GM12878 (cell line): ENCODE measurements around the gene CFHR1. TPM values are rescaled to one million over a fixed set of nuclear protein-coding genes. Genes with fewer than 3 reads are reported as not detected.

Experiments used
- ATAC-seq: fragments of 200-7000 bp; cut with Tn5 transposase; 3 replicates; pipeline ENCODE4 v1.9.1; 2020; ENCODE audit warnings: mild to moderate bottlenecking, moderate library complexity
- BruUV-seq: library from RNA; stranded (reverse); fragments of 400-500 nt; replicated peaks from 2 replicates; lab custom pipeline; 2021; lab: Mats Ljungman, UMichigan
- CTCF ChIA-PET: fragments of 300-600 bp; sonication (Branson Sonifier 250); formaldehyde crosslinking; extraction: SDS; loops from one replicate; lab custom pipeline; 2021; ENCODE audit warnings: inconsistent platforms; lab: Yijun Ruan, JAX
- POLR2A ChIA-PET: fragments of 350-600 bp; formaldehyde crosslinking; extraction: SDS; loops from one replicate; lab custom pipeline; 2021; ENCODE audit warnings: inconsistent platforms; lab: Charles Lee
- RAD21 ChIA-PET: fragments of 300-600 bp; sonication (Branson Sonifier 250); formaldehyde crosslinking; loops from one replicate; lab custom pipeline; 2023; ENCODE audit warnings: antibody characterized with exemption; ENCODE audit not compliant: unreplicated experiment; lab: Charles Lee
- SMC1A ChIA-PET: fragments of 300-600 bp; sonication (Branson Sonifier 250); formaldehyde crosslinking; loops from one replicate; lab custom pipeline; 2023; ENCODE audit not compliant: unreplicated experiment, uncharacterized antibody; lab: Charles Lee
- DNase-seq: peaks from one replicate; pipeline ENCODE4 v3.0.0-alpha.2; 2011; ENCODE audit warnings: low read depth, low spot score
- FAIRE-seq: peaks from 3 replicates; lab custom pipeline; 2011; peaks lifted over from hg19 to GRCh38; lab: Jason Lieb, UNC
- H2AFZ ChIP-seq: 2 replicates; pipeline ENCODE4 v1.6.0; 2011; ENCODE audit warnings: low read depth, low read length, control low read depth; ENCODE audit not compliant: control insufficient read depth
- H3K27ac ChIP-seq: 2 replicates; pipeline ENCODE4 v1.5.1; 2011; ENCODE audit warnings: control low read depth; ENCODE audit not compliant: control insufficient read depth, insufficient read depth
- H3K27me3 ChIP-seq, 2 experiments: replicated peaks in 1 of 2; 2 replicates each; pipeline versions ENCODE4 v1.6.0 to v1.6.1; 2011; ENCODE audit warnings: low read length in 1 of 2; ENCODE audit not compliant: control insufficient read depth in 2 of 2, insufficient read depth in 2 of 2
- H3K36me3 ChIP-seq, 2 experiments: 2 replicates each; pipeline ENCODE4 v1.5.1; 2011; ENCODE audit warnings: low read length in 1 of 2; ENCODE audit not compliant: control insufficient read depth in 2 of 2, insufficient read depth in 2 of 2
- H3K4me1 ChIP-seq: 2 replicates; pipeline ENCODE4 v1.6.1; 2011; ENCODE audit warnings: mild to moderate bottlenecking, low read length, moderate library complexity, mixed read lengths; ENCODE audit not compliant: control insufficient read depth, insufficient read depth
- H3K4me2 ChIP-seq: 2 replicates; pipeline ENCODE4 v1.6.0; 2011; ENCODE audit warnings: control low read depth; ENCODE audit not compliant: control insufficient read depth, insufficient read depth
- H3K4me3 ChIP-seq: fragments of 200-600 bp; sonication (generic); 2 replicates; pipeline ENCODE4 v1.5.1; 2016
- H3K79me2 ChIP-seq: 2 replicates; pipeline ENCODE4 v1.6.0; 2011; ENCODE audit warnings: low read length; ENCODE audit not compliant: control insufficient read depth, insufficient read depth
- H3K9ac ChIP-seq: 2 replicates; pipeline ENCODE4 v1.8.0; 2011; ENCODE audit warnings: low read length, control low read depth, mixed read lengths; ENCODE audit not compliant: control insufficient read depth, insufficient read depth
- H3K9me3 ChIP-seq: replicated peaks from 3 replicates; pipeline ENCODE4 v1.5.1; 2011; ENCODE audit warnings: mild to moderate bottlenecking, low read length; ENCODE audit not compliant: control insufficient read depth, insufficient read depth
- H4K20me1 ChIP-seq: 2 replicates; pipeline ENCODE4 v1.6.0; 2011; ENCODE audit not compliant: control insufficient read depth, insufficient read depth
- CBX5 ChIP-seq: sonication (generic); IDR thresholded peaks from 2 replicates; pipeline ENCODE4 v1.6.1; 2016; ENCODE audit warnings: low read depth, moderate library complexity, mild to moderate bottlenecking, inconsistent platforms
- CREB1 ChIP-seq: IDR thresholded peaks from 2 replicates; pipeline ENCODE4 v1.6.1; 2012; ENCODE audit warnings: low read depth, mild to moderate bottlenecking, inconsistent platforms
- ESRRA ChIP-seq: IDR thresholded peaks from 2 replicates; pipeline ENCODE4 v1.6.1; 2012; ENCODE audit warnings: mild to moderate bottlenecking, low read length, improper control_type of control experiment
- GABPA ChIP-seq: IDR thresholded peaks from 2 replicates; pipeline ENCODE4 v1.6.1; 2014; ENCODE audit warnings: antibody characterized with exemption, low read depth, mild to moderate bottlenecking, inconsistent platforms
- NRF1 ChIP-seq: conservative IDR thresholded peaks from 2 replicates; pipeline ENCODE4 v1.6.1; 2011; ENCODE audit warnings: mild to moderate bottlenecking, low read depth, low read length, improper control_type of control experiment
- SP1 ChIP-seq: IDR thresholded peaks from one replicate; pipeline ENCODE4 v1.6.1; 2011; ENCODE audit warnings: low read depth, low read length
- SPI1 ChIP-seq: IDR thresholded peaks from 2 replicates; pipeline ENCODE4 v1.6.1; 2011; ENCODE audit warnings: low read depth, mild to moderate bottlenecking, low read length, moderate library complexity, borderline replicate concordance; ENCODE audit not compliant: insufficient read depth
- SUPT20H ChIP-seq: IDR thresholded peaks from 2 replicates; pipeline ENCODE4 v1.6.1; 2011; ENCODE audit warnings: low read depth, mild to moderate bottlenecking, low read length, moderate library complexity, borderline replicate concordance; ENCODE audit not compliant: control insufficient read depth
- WGBS: methylation state at CpG from one replicate; pipeline ENCODE4 v1.1.6; 2016; ENCODE audit warnings: low lambda C conversion rate; ENCODE audit not compliant: insufficient replicate concordance, insufficient coverage; ENCODE audit errors: missing lambda C conversion rate; 5-methylcytosine and 5-hydroxymethylcytosine counted together
- in situ Hi-C: fragments of 300-500 bp; cut with MboI; formaldehyde crosslinking; loops from 9 replicates; pipeline ENCODE4 v1.14.3; 2018; ENCODE audit warnings: mixed read lengths
- intact Hi-C: fragments of 100-400 bp; cut with micrococcal nuclease; formaldehyde crosslinking; loops from one replicate; pipeline ENCODE4 v1.14.2; 2022; ENCODE audit not compliant: unreplicated experiment
- polyA plus RNA-seq, 11 experiments: library from polyadenylated mRNA; depleted of rRNA in 4 of 11; unstranded in 6 of 11; stranded (reverse) in 5 of 11; fragments of >200 nt; fragmentation: Nextera tagmentation in 4 of 11; fragmentation: Illumina TruSeq in 1 of 11; extraction: Ambion mirVana in 4 of 11; extraction: Trizol in 1 of 11; gene quantifications; 1 replicate in 1 of 11; 2 replicates in 10 of 11; pipeline versions ENCODE4 v1.2.1 to v1.2.3, GENCODE V29; 2011 to 2016; ENCODE audit warnings: inconsistent platforms in 2 of 11, missing spikeins in 2 of 11, low read depth in 1 of 11
- total RNA-seq, 4 experiments: library from RNA; depleted of rRNA in 3 of 4; stranded (reverse); fragments of >200 nt in 3 of 4; fragmentation: Illumina TruSeq in 1 of 4; extraction: Trizol in 1 of 4; gene quantifications; 2 replicates each; pipeline versions ENCODE4 v1.2.1 to v1.2.3, GENCODE V29; 2013 to 2021
- TF ChIP-seq, protein P1 (sequence below): fragments of 450-650 bp; IDR thresholded peaks from 2 replicates; pipeline ENCODE4 v1.6.1; 2017; ENCODE audit warnings: borderline replicate concordance
- TF ChIP-seq, protein P2 (sequence below): fragments of 450-650 bp; IDR thresholded peaks from 2 replicates; pipeline ENCODE4 v1.6.1; 2018; ENCODE audit warnings: borderline replicate concordance, mild to moderate bottlenecking; ENCODE audit not compliant: partially characterized antibody
- TF ChIP-seq, protein P3 (sequence below): fragments of 450-650 bp; IDR thresholded peaks from 2 replicates; pipeline ENCODE4 v1.6.1; 2014; ENCODE audit warnings: mild to moderate bottlenecking
- TF ChIP-seq, protein P4 (sequence below): IDR thresholded peaks from 2 replicates; pipeline ENCODE4 v1.6.1; 2011; ENCODE audit warnings: low read depth, low read length, improper control_type of control experiment, borderline replicate concordance
- TF ChIP-seq, protein P5 (sequence below): fragments of 450-650 bp; IDR thresholded peaks from 2 replicates; pipeline ENCODE4 v1.6.1; 2018; ENCODE audit warnings: mild to moderate bottlenecking, low read depth, moderate library complexity; ENCODE audit not compliant: partially characterized antibody

Gene CFHR1
- total and polyA plus RNA-seq, 10 of the 15 experiments (the other 5 are each of a cell fraction or from before 2014, with no cell fraction given) = 0.04 TPM; not detected in 9

DNA sequence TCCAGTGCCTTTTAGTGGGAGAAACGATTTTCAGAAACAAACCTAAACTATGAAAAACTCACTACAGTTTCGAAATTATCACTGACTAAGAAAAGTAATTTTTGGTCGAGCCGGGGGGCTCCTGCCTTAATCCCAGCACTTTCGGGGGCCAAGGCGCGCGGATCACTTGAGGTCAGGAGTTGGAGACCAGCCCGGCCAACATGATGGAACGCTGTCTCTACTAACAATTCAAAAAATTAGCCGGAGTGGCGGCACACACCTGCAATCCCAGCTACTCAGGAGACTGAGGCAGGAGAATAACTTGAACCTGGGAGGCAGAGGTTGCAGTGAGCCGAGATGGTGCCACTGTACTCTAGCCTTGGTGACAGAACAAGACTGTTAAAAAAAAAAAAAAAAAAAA, 41.9 kb upstream of the CFHR1 start:
- DNase-seq (no peak), FAIRE-seq (no peak), ATAC-seq (no peak)
- intact Hi-C loops = no loop called here
- H3K9ac ChIP-seq = no peak overlapping the region
- no peak overlapping the region for H3K27ac ChIP-seq
- H3K36me3 ChIP-seq = no peaks in the 10 kb centered on the region
- POLR2A ChIA-PET = no interaction called here
- H3K79me2 ChIP-seq = no peaks in the 10 kb centered on the region
- WGBS = 21% methylated on average over 13 of the region's 13 CpGs
- H3K27me3 ChIP-seq = no peaks in the 10 kb centered on the region
- BruUV-seq = no TSS peak
- RAD21 ChIA-PET = interaction anchor here (0.7 kb wide), 1 partner anchor 9 kb away, joined by 3 read pairs; no protein-coding TSS in a partner anchor
- H3K4me1 ChIP-seq = no peaks in the 10 kb centered on the region
- no peaks in the 10 kb centered on the region for H4K20me1 ChIP-seq
- CTCF ChIA-PET = no interaction called here
- in situ Hi-C loops = no loop called here
- H3K4me2 ChIP-seq = no peak overlapping the region
- H3K4me3 ChIP-seq = no peak overlapping the region
- SMC1A ChIA-PET = no interaction called here
- H3K9me3 ChIP-seq = no peaks in the 10 kb centered on the region
- no peak overlapping the region for H2AFZ ChIP-seq
- TF ChIP-seq, protein P1, sequence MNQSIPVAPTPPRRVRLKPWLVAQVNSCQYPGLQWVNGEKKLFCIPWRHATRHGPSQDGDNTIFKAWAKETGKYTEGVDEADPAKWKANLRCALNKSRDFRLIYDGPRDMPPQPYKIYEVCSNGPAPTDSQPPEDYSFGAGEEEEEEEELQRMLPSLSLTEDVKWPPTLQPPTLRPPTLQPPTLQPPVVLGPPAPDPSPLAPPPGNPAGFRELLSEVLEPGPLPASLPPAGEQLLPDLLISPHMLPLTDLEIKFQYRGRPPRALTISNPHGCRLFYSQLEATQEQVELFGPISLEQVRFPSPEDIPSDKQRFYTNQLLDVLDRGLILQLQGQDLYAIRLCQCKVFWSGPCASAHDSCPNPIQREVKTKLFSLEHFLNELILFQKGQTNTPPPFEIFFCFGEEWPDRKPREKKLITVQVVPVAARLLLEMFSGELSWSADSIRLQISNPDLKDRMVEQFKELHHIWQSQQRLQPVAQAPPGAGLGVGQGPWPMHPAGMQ = no peak
- TF ChIP-seq NRF1 (no peak), SP1 (no peak), SUPT20H (no peak), CBX5 (no peak), ESRRA (no peak), GABPA (no peak), SPI1 (no peak), CREB1 (no peak)
- TF ChIP-seq, protein P2, sequence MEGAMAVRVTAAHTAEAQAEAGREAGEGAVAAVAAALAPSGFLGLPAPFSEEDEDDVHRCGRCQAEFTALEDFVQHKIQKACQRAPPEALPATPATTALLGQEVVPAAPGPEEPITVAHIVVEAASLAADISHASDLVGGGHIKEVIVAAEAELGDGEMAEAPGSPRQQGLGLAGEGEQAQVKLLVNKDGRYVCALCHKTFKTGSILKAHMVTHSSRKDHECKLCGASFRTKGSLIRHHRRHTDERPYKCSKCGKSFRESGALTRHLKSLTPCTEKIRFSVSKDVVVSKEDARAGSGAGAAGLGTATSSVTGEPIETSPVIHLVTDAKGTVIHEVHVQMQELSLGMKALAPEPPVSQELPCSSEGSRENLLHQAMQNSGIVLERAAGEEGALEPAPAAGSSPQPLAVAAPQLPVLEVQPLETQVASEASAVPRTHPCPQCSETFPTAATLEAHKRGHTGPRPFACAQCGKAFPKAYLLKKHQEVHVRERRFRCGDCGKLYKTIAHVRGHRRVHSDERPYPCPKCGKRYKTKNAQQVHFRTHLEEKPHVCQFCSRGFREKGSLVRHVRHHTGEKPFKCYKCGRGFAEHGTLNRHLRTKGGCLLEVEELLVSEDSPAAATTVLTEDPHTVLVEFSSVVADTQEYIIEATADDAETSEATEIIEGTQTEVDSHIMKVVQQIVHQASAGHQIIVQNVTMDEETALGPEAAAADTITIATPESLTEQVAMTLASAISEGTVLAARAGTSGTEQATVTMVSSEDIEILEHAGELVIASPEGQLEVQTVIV = no peak
- TF ChIP-seq, protein P3, sequence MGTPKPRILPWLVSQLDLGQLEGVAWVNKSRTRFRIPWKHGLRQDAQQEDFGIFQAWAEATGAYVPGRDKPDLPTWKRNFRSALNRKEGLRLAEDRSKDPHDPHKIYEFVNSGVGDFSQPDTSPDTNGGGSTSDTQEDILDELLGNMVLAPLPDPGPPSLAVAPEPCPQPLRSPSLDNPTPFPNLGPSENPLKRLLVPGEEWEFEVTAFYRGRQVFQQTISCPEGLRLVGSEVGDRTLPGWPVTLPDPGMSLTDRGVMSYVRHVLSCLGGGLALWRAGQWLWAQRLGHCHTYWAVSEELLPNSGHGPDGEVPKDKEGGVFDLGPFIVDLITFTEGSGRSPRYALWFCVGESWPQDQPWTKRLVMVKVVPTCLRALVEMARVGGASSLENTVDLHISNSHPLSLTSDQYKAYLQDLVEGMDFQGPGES = no peak
- TF ChIP-seq, protein P4, sequence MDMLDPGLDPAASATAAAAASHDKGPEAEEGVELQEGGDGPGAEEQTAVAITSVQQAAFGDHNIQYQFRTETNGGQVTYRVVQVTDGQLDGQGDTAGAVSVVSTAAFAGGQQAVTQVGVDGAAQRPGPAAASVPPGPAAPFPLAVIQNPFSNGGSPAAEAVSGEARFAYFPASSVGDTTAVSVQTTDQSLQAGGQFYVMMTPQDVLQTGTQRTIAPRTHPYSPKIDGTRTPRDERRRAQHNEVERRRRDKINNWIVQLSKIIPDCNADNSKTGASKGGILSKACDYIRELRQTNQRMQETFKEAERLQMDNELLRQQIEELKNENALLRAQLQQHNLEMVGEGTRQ = no peak
- TF ChIP-seq, protein P5, sequence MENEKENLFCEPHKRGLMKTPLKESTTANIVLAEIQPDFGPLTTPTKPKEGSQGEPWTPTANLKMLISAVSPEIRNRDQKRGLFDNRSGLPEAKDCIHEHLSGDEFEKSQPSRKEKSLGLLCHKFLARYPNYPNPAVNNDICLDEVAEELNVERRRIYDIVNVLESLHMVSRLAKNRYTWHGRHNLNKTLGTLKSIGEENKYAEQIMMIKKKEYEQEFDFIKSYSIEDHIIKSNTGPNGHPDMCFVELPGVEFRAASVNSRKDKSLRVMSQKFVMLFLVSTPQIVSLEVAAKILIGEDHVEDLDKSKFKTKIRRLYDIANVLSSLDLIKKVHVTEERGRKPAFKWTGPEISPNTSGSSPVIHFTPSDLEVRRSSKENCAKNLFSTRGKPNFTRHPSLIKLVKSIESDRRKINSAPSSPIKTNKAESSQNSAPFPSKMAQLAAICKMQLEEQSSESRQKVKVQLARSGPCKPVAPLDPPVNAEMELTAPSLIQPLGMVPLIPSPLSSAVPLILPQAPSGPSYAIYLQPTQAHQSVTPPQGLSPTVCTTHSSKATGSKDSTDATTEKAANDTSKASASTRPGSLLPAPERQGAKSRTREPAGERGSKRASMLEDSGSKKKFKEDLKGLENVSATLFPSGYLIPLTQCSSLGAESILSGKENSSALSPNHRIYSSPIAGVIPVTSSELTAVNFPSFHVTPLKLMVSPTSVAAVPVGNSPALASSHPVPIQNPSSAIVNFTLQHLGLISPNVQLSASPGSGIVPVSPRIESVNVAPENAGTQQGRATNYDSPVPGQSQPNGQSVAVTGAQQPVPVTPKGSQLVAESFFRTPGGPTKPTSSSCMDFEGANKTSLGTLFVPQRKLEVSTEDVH = no peak
